HG03175 (cell line): Measurements from ENCODE around the gene KLK12.
"Not testable (repeated sequence)": the region's sequence is repeated elsewhere in the genome, so short reads cannot be mapped to it uniquely, and the experiment has no call there.

Source experiments
- ATAC-seq: cut with Tn5 transposase; IDR thresholded peaks from one replicate; pipeline ENCODE4 v1.9.1; 2021; ENCODE audit warnings: mild to moderate bottlenecking, moderate library complexity; ENCODE audit not compliant: unreplicated experiment

Gene KLK12

GRCh38 chr19:51016798-51017683 lies 17.8 kb downstream of the KLK12 start:
- no peak for ATAC-seq

GRCh38 chr19:51015691-51016267 lies 19.0 kb downstream of the KLK12 start:
- ATAC-seq, result no peak

- no peak for ATAC-seq
Observed at GRCh38 chr19:51014242-51014641, 20.6 kb downstream of the KLK12 start.

DNA sequence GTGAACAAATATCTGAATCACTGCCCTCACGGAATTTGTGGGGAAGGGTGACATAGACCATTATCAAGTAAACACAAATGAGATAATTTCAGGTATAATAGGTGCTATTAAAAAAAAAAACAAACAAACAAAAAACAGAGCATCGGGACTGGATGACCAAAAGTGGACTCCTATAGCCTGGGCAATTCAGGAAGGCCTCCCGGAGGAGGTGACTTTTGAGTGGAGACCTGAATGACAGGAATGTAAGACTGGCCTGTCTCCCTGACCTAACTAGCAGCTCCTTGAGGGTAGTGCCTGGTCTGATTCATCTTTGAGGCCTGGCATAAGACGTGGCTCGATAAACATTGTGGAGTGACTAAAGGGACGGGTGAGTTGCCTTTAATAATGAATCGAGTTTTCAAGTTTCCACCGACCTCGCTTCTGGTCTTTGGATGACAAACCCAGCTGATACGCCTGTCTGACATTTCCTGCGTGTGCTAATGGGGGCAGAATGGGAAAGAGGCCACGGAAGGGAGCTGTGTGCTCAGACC lies 22.1 kb downstream of the KLK12 start:
- ATAC-seq, result no peak

- ATAC-seq, result no peak
Observed at GRCh38 chr19:51010066-51010795, 24.6 kb downstream of the KLK12 start.

GRCh38 chr19:51009061-51009891 lies 25.5 kb downstream of the KLK12 start:
- ATAC-seq, result no peak

DNA sequence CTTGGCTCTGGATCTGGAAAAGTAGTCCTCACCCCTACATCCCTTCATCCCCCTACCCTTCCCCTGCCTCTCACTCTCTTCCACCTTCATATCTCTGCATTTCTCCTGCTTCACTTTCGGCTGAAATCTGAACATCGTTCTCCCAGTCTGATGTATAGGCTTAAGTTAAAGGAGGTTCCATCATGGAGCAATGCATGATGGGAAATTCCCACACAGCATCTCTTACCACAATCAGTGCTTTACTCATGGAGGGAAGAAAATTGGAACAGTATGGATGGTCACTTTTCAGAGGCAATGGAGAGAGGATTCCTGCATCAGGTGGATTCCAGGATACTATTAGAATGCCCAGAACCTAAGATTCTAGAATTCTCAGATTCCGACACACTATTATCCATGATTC lies 27.3 kb downstream of the KLK12 start:
- ATAC-seq, result no peak

DNA sequence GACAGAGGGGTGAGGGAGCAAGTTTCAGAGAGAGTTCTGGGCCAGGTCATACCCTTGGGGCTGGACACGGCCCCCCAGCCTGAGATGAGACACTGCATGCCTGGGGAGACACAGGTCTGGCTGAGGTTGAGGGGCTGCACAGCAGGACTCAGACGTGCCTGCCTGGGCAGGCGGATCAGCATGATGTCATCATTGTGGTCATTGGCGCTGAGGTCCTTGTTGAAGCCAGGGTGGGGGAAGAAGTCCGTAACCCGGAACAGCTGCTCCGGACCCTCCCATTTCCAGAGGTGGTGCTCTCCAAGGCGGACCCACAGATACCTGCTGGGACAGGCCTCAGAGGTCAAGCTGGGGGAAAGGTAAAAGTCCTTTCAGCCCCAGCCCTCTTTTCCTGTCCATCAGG lies 28.4 kb downstream of the KLK12 start:
- ATAC-seq, result no peak

GRCh38 chr19:51005248-51005647 lies 29.6 kb downstream of the KLK12 start:
- no peak for ATAC-seq

DNA sequence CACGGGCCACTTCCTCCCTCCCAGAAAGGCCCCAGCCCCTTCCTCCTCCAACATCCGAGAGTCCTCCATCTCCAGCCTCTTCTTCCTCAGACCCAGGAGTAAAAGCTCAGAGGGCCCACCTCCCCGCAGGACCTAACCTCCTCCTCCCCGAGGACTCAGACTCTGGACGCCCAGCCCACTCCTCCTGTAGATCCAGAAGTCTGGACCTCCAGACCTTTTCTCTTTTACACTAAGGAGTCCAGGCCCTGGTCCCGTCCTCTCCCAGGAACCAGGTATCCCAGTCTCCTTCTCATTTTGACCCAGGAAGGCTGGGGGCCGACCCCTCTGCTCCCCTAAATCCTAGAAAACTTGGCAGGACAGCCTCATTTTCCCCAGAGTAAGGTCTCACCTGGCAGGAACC lies 31.5 kb downstream of the KLK12 start:
- no peak for ATAC-seq

DNA sequence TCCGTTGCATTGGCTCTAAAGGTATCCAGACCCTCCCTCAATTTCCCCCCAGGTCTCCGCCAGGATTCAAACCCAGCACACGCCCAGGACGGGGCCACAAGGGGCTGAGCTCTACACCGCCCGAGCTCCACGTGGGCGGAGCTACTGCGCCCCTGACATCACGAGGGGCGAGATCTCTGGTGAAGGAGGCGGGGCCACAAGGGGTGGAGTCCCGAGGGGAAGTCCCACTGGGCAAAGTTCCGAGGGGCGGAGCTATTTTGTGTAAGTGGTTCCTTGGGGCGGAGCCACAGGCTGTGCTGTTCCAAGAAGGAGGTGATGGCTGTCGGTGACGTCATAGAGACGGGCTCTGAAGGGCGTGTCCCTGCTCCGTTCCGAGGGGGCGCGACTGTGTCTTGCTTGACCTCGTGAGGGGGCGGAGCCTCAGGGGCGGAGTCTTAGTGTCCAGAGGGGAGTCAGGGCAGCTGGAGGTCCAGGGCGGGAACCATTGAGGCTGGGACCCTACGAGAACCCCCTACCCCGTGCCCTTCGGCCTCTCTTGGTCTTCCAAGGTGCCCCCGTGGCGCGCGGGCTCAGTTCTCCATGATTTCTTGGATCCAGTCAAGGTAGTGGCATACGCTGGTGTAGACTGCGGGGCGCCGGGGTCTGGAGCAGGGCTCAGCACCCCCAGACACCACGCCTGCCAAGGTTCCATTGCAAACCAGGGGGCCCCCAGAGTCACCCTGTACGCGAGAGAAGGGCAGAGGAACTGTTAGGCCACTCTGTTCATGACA lies 32.1 kb downstream of the KLK12 start:
- ATAC-seq, result no peak

- no peak for ATAC-seq
Observed at GRCh38 chr19:51002089-51002532, 32.7 kb downstream of the KLK12 start.

GRCh38 chr19:51001515-51001914 lies 33.3 kb downstream of the KLK12 start, which contains the start of gene KLK8:
KLK8 (minus strand) TSS chr19:51001604; CDS start chr19:51001167, 437 bp downstream.
- no peak for ATAC-seq

DNA sequence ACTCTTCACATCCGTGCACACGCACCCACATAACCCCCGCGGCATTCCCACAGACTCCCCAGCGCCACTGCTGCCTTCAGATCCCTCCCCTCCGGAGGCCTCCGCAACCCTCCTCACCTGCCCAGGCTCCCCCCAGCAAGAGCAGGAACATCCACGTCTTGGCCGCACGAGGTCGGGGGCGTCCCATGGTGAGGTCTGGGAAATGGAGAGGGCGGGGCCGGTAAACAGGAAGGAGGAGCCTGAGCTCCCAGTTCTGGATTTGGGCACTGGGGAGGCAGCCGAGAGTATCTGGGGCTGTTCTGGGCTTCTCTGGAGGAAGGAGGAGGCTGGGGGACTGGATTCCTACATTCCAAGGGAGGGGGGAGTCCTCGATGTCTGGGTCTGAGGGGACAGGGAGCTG lies 33.8 kb downstream of the KLK12 start:
- no peak for ATAC-seq

DNA sequence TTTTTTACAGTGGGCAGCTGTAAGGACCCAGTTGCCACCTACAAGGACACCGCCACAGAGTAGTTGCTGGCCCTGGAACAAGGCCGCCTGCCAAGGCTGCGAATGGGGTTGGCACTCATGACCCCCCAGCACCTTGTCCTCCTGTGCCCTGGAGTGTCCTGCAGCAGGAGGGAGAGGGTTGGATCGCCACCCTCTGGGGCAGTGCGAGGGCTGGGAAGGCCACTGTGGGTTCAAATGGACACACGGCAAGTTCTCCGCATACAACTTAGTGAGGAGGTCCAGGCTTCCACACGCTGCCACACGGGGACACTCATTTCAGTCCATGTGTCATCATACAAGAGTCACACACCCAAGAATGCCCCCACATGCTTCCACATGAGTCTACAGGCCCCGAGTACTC lies 34.4 kb downstream of the KLK12 start:
- ATAC-seq, result no peak

GRCh38 chr19:50998686-50999085 lies 36.1 kb downstream of the KLK12 start:
- ATAC-seq, result no peak

DNA sequence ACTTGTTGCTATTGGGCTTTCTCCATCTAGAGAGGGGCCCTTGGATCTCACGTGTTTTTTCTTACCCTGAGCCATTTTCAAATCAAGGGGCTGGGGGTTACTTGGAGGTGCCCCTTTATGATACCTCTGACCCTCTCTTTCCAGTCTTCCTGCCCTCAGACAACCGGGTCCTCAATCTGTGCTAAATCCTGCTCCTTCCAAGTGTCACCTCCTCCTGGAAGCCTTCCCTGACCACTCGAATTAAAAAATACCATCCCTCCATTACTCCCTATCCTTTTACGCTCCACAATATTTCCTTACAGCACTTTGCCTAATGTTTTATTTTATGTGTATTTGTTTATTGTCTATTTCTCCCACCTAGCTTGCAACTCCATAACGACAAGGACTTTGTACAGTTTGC lies 36.7 kb downstream of the KLK12 start:
- no peak for ATAC-seq

DNA sequence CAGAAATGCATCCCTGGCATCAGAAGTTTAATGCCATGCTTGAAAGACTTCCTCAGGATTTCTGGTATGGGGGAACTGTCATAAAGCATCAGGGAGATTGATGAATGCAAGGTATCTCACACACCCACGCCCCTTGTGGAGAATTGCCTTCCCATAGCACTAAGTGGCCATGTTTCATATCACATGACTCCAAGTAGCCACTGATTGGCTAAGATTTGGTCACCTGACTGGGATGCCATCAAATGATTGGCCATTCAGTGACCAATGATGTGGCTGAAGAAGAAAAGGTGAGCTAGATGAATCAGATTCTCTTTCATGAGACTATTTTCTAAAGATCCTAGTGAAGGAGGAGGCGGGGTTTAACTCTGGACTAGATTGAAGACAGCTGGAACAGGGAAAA lies 40.7 kb downstream of the KLK12 start:
- ATAC-seq, result no peak

- ATAC-seq, result no peak
Observed at GRCh38 chr19:50992666-50993035, 42.2 kb downstream of the KLK12 start.

DNA sequence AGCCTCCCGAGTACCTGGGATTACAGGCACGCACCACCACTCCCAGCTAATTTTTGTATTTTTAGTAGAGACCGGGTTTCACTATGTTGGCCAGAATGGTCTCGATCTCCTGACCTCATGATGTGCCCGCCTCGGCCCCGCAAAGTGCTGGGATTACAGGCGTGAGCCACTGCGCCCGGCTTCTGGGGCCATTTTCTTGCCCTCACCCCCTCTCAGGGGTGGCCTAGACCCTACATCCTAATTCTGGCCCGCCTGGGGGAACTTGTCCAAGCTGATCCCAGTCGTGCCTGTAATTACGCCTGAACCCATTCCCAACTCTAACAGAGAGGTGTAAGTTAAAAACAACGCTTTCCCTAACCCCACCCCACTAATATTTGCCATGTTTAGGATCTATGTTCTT lies 50.4 kb downstream of the KLK12 start:
- ATAC-seq, result not testable (repeated sequence)
